ENCODE measurements around the gene PCDHGA3. TPM values are rescaled to one million over a fixed set of nuclear protein-coding genes. Genes with fewer than 3 reads are reported as not detected.
"Not testable (repeated sequence)": the region's sequence is repeated elsewhere in the genome, so short reads cannot be mapped to it uniquely, and the experiment has no call there.

Gene PCDHGA3
- total RNA-seq, 3 donors from 2014 or later, result 0.24 to 2.2 (median 0.43) TPM

DNA sequence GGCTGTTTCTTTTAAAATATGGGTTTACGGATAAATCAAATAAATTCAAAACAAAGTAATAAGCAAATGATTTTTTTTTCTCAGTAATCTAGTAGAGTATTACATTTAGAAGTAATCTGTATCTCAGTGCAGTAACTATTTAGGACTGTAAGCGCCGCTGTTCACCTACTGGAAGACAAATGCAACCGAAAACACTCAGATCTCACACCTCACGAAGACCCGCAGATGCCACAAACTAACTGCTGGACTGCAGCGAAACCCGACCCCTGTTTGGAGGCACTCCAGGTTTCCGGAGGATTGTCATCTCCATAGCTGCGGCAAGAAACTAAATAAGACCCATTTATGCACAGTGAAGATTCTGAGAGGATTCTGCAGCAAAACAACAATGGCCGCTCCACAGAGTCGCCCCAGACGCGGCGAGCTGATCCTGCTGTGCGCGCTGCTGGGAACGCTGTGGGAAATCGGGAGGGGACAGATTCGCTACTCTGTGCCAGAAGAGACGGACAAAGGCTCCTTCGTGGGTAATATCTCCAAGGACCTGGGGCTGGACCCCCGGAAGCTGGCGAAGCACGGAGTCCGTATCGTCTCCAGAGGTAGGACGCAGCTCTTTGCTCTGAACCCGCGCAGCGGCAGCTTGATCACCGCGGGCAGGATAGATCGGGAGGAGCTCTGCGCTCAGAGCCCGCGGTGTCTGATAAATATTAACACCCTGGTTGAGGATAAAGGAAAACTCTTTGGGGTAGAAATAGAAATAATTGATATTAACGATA lies 49.0 kb downstream of the PCDHGA3 start, which contains the start of gene PCDHGA8:
TSS of gene PCDHGA8 (plus strand) at position 205 of the 770 bp plus-strand sequence. CDS start at position 386, 181 bp downstream.
- peaks cover 77% of the 10 kb centered on the region for H3K9me3 ChIP-seq
- no peaks in the 10 kb centered on the region for H3K4me1 ChIP-seq (ENCODE audit: low read depth)
- H3K4me3 ChIP-seq, result no peak within 1 kb of the TSS
- H3K36me3 ChIP-seq (ENCODE audit: low read depth), result no peaks in the 10 kb centered on the region
- ATAC-seq (no peak), DNase-seq (no peak)
- intact Hi-C loops (cut with DNase I, micrococcal nuclease), result no loop called here
- TF ChIP-seq CTCF (IDR thresholded peaks at IDR 0.05), result no peak

DNA sequence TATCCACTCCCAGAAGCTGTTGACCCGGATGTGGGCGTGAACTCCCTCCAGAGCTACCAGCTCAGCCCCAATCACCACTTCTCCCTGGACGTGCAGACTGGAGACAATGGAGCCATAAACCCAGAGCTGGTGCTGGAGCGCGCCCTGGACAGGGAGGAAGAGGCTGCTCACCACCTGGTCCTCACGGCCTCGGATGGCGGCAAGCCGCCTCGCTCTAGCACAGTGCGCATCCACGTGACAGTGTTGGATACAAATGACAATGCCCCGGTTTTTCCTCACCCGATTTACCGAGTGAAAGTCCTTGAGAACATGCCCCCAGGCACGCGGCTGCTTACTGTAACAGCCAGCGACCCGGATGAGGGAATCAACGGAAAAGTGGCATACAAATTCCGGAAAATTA lies 49.6 kb downstream of the PCDHGA3 start:
- intact Hi-C loops (cut with DNase I, micrococcal nuclease), result no loop called here
- Histone ChIP-seq H3K36me3 (ENCODE audit: low read depth) (no peaks in the 10 kb centered on the region), H3K4me1 (ENCODE audit: low read depth) (no peaks in the 10 kb centered on the region), H3K9me3 (peaks cover 77% of the 10 kb centered on the region), H3K4me3 (no peak overlapping the region)
- ATAC-seq, result no peak
- DNase-seq, result no peak
- TF ChIP-seq CTCF (IDR thresholded peaks at IDR 0.05), result no peak

- H3K4me3 ChIP-seq; H3K36me3 ChIP-seq (ENCODE audit: low read depth); ATAC-seq; H3K4me1 ChIP-seq (ENCODE audit: low read depth); DNase-seq; intact Hi-C loops (cut with DNase I, micrococcal nuclease): not testable (repeated sequence)
- H3K9me3 ChIP-seq, result peaks cover 76% of the 10 kb centered on the region
Measured at GRCh38 chr5:141394401-141395187, 51.0 kb downstream of the PCDHGA3 start.

Other genes starting within 250 kb of the PCDHGA3 start
- gene PCDHB2, start 249.2 kb upstream of the PCDHGA3 start, total RNA-seq, result 1 to 10 TPM in 2 of 3 donors, under 1 TPM in 1; 0.82 to 5.5 (median 1.1) TPM
- 1 to 10 TPM in 1 of 3 donors, under 1 TPM in 2; 0.58 to 1.9 (median 0.90) TPM for gene PCDHB3, start 243.4 kb upstream of the PCDHGA3 start, total RNA-seq
- 1 to 10 TPM in 1 of 3 donors, under 1 TPM in 2; 0.35 to 3.4 (median 0.80) TPM for gene PCDHB4, start 222.0 kb upstream of the PCDHGA3 start, total RNA-seq
- gene PCDHB5, start 208.6 kb upstream of the PCDHGA3 start, total RNA-seq, result 1 to 10 TPM in 1 of 3 donors, under 1 TPM in 2; 0.41 to 3.0 (median 0.60) TPM
- gene PCDHB6, start 193.8 kb upstream of the PCDHGA3 start, total RNA-seq, result under 1 TPM; 0.24 to 0.60 (median 0.29) TPM
- 1 to 10 TPM in 1 of 3 donors, under 1 TPM in 1, not detected in 1; 0.55 to 2.5 TPM for gene PCDHB7, start 171.2 kb upstream of the PCDHGA3 start, total RNA-seq
- gene PCDHB8, start 166.0 kb upstream of the PCDHGA3 start, total RNA-seq, result 1 to 10 TPM in 1 of 3 donors, under 1 TPM in 2; 0.12 to 2.1 (median 0.72) TPM
- gene PCDHB16, start 161.4 kb upstream of the PCDHGA3 start, total RNA-seq, result 1 to 10 TPM in 1 of 3 donors, under 1 TPM in 2; 0.49 to 3.4 (median 0.89) TPM
- 1 to 10 TPM in 1 of 3 donors, under 1 TPM in 2; 0.26 to 2.4 (median 0.70) TPM for gene PCDHB9, start 156.7 kb upstream of the PCDHGA3 start, total RNA-seq
- 1 to 10 TPM in 1 of 3 donors, under 1 TPM in 2; 0.35 to 4.9 (median 0.60) TPM for gene PCDHB10, start 151.5 kb upstream of the PCDHGA3 start, total RNA-seq
- gene PCDHB11, start 144.2 kb upstream of the PCDHGA3 start, total RNA-seq, result 1 to 10 TPM in 2 of 3 donors, under 1 TPM in 1; 0.55 to 5.8 (median 1.3) TPM
- 1 to 10 TPM in 1 of 3 donors, under 1 TPM in 2; 0.52 to 3.9 (median 0.67) TPM for gene PCDHB12, start 135.1 kb upstream of the PCDHGA3 start, total RNA-seq
- gene PCDHB13, start 129.9 kb upstream of the PCDHGA3 start, total RNA-seq, result 1 to 10 TPM; 1.2 to 4.3 (median 1.9) TPM
- gene PCDHB14, start 120.5 kb upstream of the PCDHGA3 start, total RNA-seq, result 1 to 10 TPM in 2 of 3 donors, under 1 TPM in 1; 0.98 to 6.1 (median 2.0) TPM
- gene PCDHB15, start 98.4 kb upstream of the PCDHGA3 start, total RNA-seq, result 1 to 10 TPM in 2 of 3 donors, under 1 TPM in 1; 0.69 to 4.3 (median 1.2) TPM
- 1 to 10 TPM; 1.2 to 1.7 (median 1.5) TPM for gene SLC25A2, start 39.8 kb upstream of the PCDHGA3 start, total RNA-seq
- gene TAF7, start 23.0 kb upstream of the PCDHGA3 start, total RNA-seq, result 10 to 100 TPM; 52.6 to 70.4 (median 56.9) TPM
- 1 to 10 TPM in 1 of 3 donors, under 1 TPM in 2; 0.35 to 1.6 (median 0.43) TPM for gene PCDHGA1, start 13.3 kb upstream of the PCDHGA3 start, total RNA-seq
- gene PCDHGA2, start 5.1 kb upstream of the PCDHGA3 start, total RNA-seq, result 1 to 10 TPM in 1 of 3 donors, under 1 TPM in 2; 0.41 to 3.8 (median 0.51) TPM
- gene PCDHGB1, start 6.3 kb downstream of the PCDHGA3 start, total RNA-seq, result 1 to 10 TPM; 1.0 to 4.1 (median 1.2) TPM
- 1 to 10 TPM in 2 of 3 donors, under 1 TPM in 1; 0.90 to 4.6 (median 1.2) TPM for gene PCDHGA4, start 11.2 kb downstream of the PCDHGA3 start, total RNA-seq
- gene PCDHGB2, start 16.2 kb downstream of the PCDHGA3 start, total RNA-seq, result 1 to 10 TPM; 1.5 to 5.7 (median 2.8) TPM
- 1 to 10 TPM; 1.2 to 4.2 (median 1.2) TPM for gene PCDHGA5, start 20.3 kb downstream of the PCDHGA3 start, total RNA-seq
- 1 to 10 TPM; 2.0 to 6.3 (median 2.0) TPM for gene PCDHGB3, start 26.4 kb downstream of the PCDHGA3 start, total RNA-seq
- 1 to 10 TPM; 1.6 to 6.7 (median 1.9) TPM for gene PCDHGA6, start 30.1 kb downstream of the PCDHGA3 start, total RNA-seq
- 1 to 10 TPM; 1.0 to 5.6 (median 1.7) TPM for gene PCDHGA7, start 38.9 kb downstream of the PCDHGA3 start, total RNA-seq
- 1 to 10 TPM in 2 of 3 donors, under 1 TPM in 1; 0.65 to 5.3 (median 1.2) TPM for gene PCDHGB4, start 43.9 kb downstream of the PCDHGA3 start, total RNA-seq
- gene PCDHGA8, start 48.8 kb downstream of the PCDHGA3 start, total RNA-seq, result 1 to 10 TPM in 1 of 3 donors, under 1 TPM in 2; 0.78 to 3.8 (median 0.87) TPM
- gene PCDHGB5, start 54.1 kb downstream of the PCDHGA3 start, total RNA-seq, result 1 to 10 TPM; 3.1 to 9.8 (median 5.6) TPM
- gene PCDHGA9, start 58.9 kb downstream of the PCDHGA3 start, total RNA-seq, result 1 to 10 TPM; 2.6 to 6.7 (median 3.2) TPM
- gene PCDHGB6, start 64.2 kb downstream of the PCDHGA3 start, total RNA-seq, result 1 to 10 TPM; 2.3 to 8.5 (median 2.8) TPM
- gene PCDHGA10, start 69.2 kb downstream of the PCDHGA3 start, total RNA-seq, result 1 to 10 TPM; 3.5 to 6.1 (median 4.7) TPM
- 10 to 100 TPM in 1 of 3 donors, 1 to 10 TPM in 2; 4.2 to 17.9 (median 4.5) TPM for gene PCDHGB7, start 73.8 kb downstream of the PCDHGA3 start, total RNA-seq
- 1 to 10 TPM; 1.8 to 5.6 (median 2.6) TPM for gene PCDHGA11, start 77.2 kb downstream of the PCDHGA3 start, total RNA-seq
- gene PCDHGA12, start 86.7 kb downstream of the PCDHGA3 start, total RNA-seq, result 1 to 10 TPM; 2.6 to 5.5 (median 3.0) TPM
- 10 to 100 TPM; 12.1 to 50.5 (median 24.5) TPM for gene PCDHGC3, start 132.1 kb downstream of the PCDHGA3 start, total RNA-seq
- 1 to 10 TPM in 2 of 3 donors, under 1 TPM in 1; 0.75 to 2.6 (median 1.6) TPM for gene PCDHGC4, start 141.2 kb downstream of the PCDHGA3 start, total RNA-seq
- 1 to 10 TPM in 1 of 3 donors, under 1 TPM in 2; 0.61 to 2.6 (median 0.89) TPM for gene PCDHGC5, start 145.3 kb downstream of the PCDHGA3 start, total RNA-seq